HEK293 (cell line): Measurements from ENCODE around the gene TP53AIP1.

ENCODE experiments used
- CTCF ChIP-seq: fragments of 450-650 bp; formaldehyde crosslinking; IDR thresholded peaks from 2 replicates; pipeline ENCODE4 v1.5.1; 2016; ENCODE audit warnings: missing biosample characterization, missing genetic modification characterization
- SETDB1 ChIP-seq: IDR thresholded peaks from one replicate; pipeline ENCODE4 v1.6.1; 2017; ENCODE audit warnings: mild to moderate bottlenecking, low read length, moderate library complexity, mixed read lengths; ENCODE audit not compliant: insufficient read length
- ZBTB26 ChIP-seq: fragments of 450-650 bp; formaldehyde crosslinking; optimal IDR thresholded peaks from 2 replicates; pipeline ENCODE3; 2016; ENCODE audit warnings: missing biosample characterization, mild to moderate bottlenecking, missing genetic modification characterization
- ZNF530 ChIP-seq: fragments of 450-650 bp; formaldehyde crosslinking; IDR thresholded peaks from 2 replicates; pipeline ENCODE4 v1.5.1; 2016; ENCODE audit warnings: low read depth, missing biosample characterization, missing genetic modification characterization
- ZNF571 ChIP-seq: fragments of 450-650 bp; formaldehyde crosslinking; IDR thresholded peaks from 2 replicates; pipeline ENCODE4 v1.5.0; 2017; ENCODE audit warnings: missing biosample characterization, missing genetic modification characterization
- ZSCAN30 ChIP-seq: fragments of 450-650 bp; IDR thresholded peaks from 2 replicates; pipeline ENCODE4 v1.5.1; 2018; ENCODE audit warnings: missing biosample characterization, mild to moderate bottlenecking, missing genetic modification characterization, moderate library complexity

- no peak for TF ChIP-seq CTCF (tag by site-specific recombination)
- no peak for TF ChIP-seq ZSCAN30 (tag by site-specific recombination)
- TF ChIP-seq ZBTB26 (tag by site-specific recombination), result no peak
- no peak for TF ChIP-seq SETDB1
- TF ChIP-seq ZNF571 (tag by site-specific recombination), result no peak
- TF ChIP-seq ZNF530 (tag by site-specific recombination), result no peak
Measured at GRCh38 chr11:128957202-128957482, 14.5 kb upstream of the TP53AIP1 start.
